Gastroesophageal sphincter (tissue), 4 donors: Measurements from ENCODE around the gene ZBTB22. TPM values are rescaled to one million over a fixed set of nuclear protein-coding genes. Genes with fewer than 3 reads are reported as not detected.
"Not testable (repeated sequence)": the region's sequence is repeated elsewhere in the genome, so short reads cannot be mapped to it uniquely, and the experiment has no call there.

Source experiments
- ATAC-seq: fragments of 150-250 bp; one replicate; pipeline ENCODE4 v1.9.1; 2016; ENCODE audit warnings: mild to moderate bottlenecking, moderate library complexity
- H3K27ac ChIP-seq, 4 donors: fragments of 200-600 bp; sonication (generic) in 3 of 4; 1 replicate in 3 of 4; 2 replicates in 1 of 4; pipeline ENCODE4 v1.5.1; 2016 to 2019
- H3K27me3 ChIP-seq: fragments of 200-600 bp; sonication (generic); one replicate; pipeline ENCODE4 v1.5.1; 2019
- H3K36me3 ChIP-seq, 2 donors: fragments of 200-600 bp; sonication (generic); one replicate each; pipeline ENCODE4 v1.5.1; 2019; ENCODE audit warnings: control low read depth in 1 of 2
- H3K4me1 ChIP-seq, 3 donors: fragments of 200-600 bp; sonication (generic); 1 replicate in 2 of 3; 2 replicates in 1 of 3; pipeline ENCODE4 v1.5.1; 2016 to 2019; ENCODE audit warnings: control low read depth in 2 of 3
- H3K4me3 ChIP-seq, 2 donors: fragments of 200-600 bp; sonication (generic); one replicate each; pipeline ENCODE4 v1.5.1; 2019; ENCODE audit warnings: mild to moderate bottlenecking in 1 of 2, moderate library complexity in 1 of 2
- H3K9me3 ChIP-seq, 3 donors: fragments of 200-600 bp; sonication (generic); one replicate each; pipeline ENCODE4 v1.5.1; 2017 to 2019; ENCODE audit warnings: control low read depth in 2 of 3
- CTCF ChIP-seq, 4 experiments: fragments of 200-600 bp in 2 of 4; fragments of 450-650 bp in 2 of 4; sonication (generic) in 1 of 4; IDR thresholded peaks; one replicate each; pipeline ENCODE4 v1.5.1; 2017 to 2019; ENCODE audit warnings: antibody characterized with exemption in 4 of 4, mild to moderate bottlenecking in 2 of 4, moderate library complexity in 2 of 4
- EP300 ChIP-seq: sonication (generic); formaldehyde crosslinking; IDR thresholded peaks from one replicate; pipeline ENCODE4 v1.6.1; 2017; ENCODE audit warnings: antibody characterized with exemption, mild to moderate bottlenecking
- POLR2A ChIP-seq, 2 donors: fragments of 450-650 bp; IDR thresholded peaks; one replicate each; pipeline ENCODE4 v1.6.1; 2017; ENCODE audit warnings: antibody characterized with exemption in 2 of 2, mild to moderate bottlenecking in 2 of 2, moderate library complexity in 1 of 2
- POLR2AphosphoS5 ChIP-seq: sonication (generic); formaldehyde crosslinking; IDR thresholded peaks from one replicate; pipeline ENCODE4 v1.6.1; 2017; ENCODE audit warnings: antibody characterized with exemption
- WGBS, 2 donors: methylation state at CpG; one replicate each; pipeline ENCODE4 v1.1.5; 2018; ENCODE audit warnings: low coverage in 1 of 2; 5-methylcytosine and 5-hydroxymethylcytosine counted together
- total RNA-seq, 4 donors: library from RNA; depleted of rRNA; stranded (reverse); fragments of >200 nt; gene quantifications; one replicate each; pipeline ENCODE4 v1.1.0, GENCODE V29; 2016

The ZBTB22 gene
- total RNA-seq, 4 donors from 2014 or later, result 19.3 to 20.9 (median 20.1) TPM

DNA sequence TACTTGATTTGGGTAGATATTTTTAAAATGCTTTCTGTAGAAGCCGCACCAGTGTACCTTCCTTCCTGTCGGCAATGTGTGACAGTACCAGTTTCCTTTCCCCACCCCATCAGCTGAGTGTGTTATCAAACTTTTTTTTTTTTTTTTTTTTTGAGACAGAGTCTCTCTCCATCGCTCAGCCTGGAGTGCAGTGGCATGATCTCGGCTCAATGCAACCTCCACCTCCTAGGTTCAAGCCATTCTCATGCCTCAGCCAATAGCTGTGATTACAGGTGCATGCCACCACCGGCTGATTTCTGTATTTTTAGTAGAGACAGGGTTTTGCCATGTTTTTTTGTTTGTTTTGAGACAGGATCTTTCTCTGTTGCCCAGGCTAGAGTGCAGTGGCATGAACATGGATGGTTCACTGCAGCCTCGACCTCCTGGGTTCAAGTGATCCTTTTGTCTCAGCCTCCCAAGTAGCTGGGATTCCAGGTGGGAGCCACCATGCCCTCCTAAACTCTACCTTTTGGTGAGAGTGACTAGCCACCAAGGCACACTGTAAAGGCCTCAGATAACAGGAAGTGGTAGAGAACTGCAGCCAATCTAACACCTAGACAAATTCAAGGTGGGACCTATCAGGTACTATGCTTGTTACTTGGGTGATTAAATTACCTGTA lies 26.5 kb upstream of the ZBTB22 start:
- H3K27ac ChIP-seq, result no peak overlapping the region
- H3K27me3 ChIP-seq, result no peaks in the 10 kb centered on the region
- peaks cover 0 to 13% (median 5%) of the 10 kb centered on the region in 3 donors for H3K4me1 ChIP-seq
- TF ChIP-seq POLR2AphosphoS5 (no peak), POLR2A (IDR thresholded peaks at IDR 0.05) (no peak), CTCF (IDR thresholded peaks at IDR 0.05) (no peak), EP300 (no peak)
- H3K9me3 ChIP-seq, result no peaks in the 10 kb centered on the region
- H3K36me3 ChIP-seq, result no peaks in the 10 kb centered on the region
- ATAC-seq, result no peak
- WGBS, 2 donors, result 71 to 76% methylated on average over 3 to 5 of the region's 6 CpGs
- H3K4me3 ChIP-seq, result no peak overlapping the region

- peaks cover 0 to 13% (median 5%) of the 10 kb centered on the region in 3 donors for H3K4me1 ChIP-seq
- H3K4me3 ChIP-seq, H3K9me3 ChIP-seq, H3K27ac ChIP-seq, ATAC-seq, H3K27me3 ChIP-seq, H3K36me3 ChIP-seq: not testable (repeated sequence)
- 89 to 96% methylated on average over 4 to 5 of the region's 7 CpGs for WGBS, 2 donors
Observed at GRCh38 chr6:33343606-33343952, 26.0 kb upstream of the ZBTB22 start.

DNA sequence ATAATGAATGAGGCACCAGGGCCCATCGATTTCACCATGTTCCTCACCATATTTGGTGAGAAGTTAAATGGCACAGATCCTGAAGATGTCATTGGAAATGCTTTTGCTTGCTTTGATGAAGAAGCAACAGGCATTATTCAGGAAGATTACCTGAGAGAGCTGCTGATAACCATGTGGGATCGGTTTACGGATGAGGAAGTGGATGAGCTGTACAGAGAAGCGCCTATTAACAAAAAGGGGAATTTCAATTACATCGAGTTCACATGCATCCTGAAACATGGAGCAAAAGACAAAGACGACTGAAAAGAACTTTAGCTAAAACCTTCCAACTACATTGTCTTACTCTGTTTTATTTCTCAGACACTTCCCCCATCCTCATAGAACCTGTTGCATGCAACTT lies 21.6 kb upstream of the ZBTB22 start:
- no peak for ATAC-seq
- no peaks in the 10 kb centered on the region for H3K4me1 ChIP-seq
- WGBS, 2 donors, result 81 to 85% methylated on average over 4 to 5 of the region's 6 CpGs

DNA sequence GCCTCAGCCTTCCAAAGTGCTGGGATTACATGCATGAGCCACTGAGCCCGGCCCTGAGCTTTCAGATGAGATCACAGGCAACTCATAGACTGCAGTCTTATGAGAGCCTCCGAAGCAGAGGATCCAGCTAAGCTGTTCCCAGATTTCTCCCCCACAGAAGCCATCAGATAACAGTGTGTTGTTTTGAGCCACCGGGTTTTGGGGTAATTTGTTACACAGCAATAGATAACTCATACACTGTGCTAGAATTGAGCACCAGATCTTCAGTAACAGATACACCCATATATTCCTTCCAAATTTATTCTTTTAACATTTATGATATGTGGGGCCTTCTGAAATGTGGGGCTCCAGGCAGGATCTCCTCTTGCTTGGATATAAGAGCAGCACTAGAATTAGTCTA lies 19.0 kb upstream of the ZBTB22 start:
- WGBS, 2 donors, result 57% methylated on average over 1 of the region's 3 CpGs; no CpG with 5 or more reads in 1 of the 2 donors
- no peak for ATAC-seq
- H3K9me3 ChIP-seq, result no peaks in the 10 kb centered on the region
- H3K4me3 ChIP-seq, result no peak overlapping the region
- TF ChIP-seq POLR2A (IDR thresholded peaks at IDR 0.05) (no peak), EP300 (no peak), CTCF (IDR thresholded peaks at IDR 0.05) (no peak), POLR2AphosphoS5 (no peak)
- no peaks in the 10 kb centered on the region for H3K4me1 ChIP-seq
- H3K27ac ChIP-seq, result no peak overlapping the region
- no peaks in the 10 kb centered on the region for H3K27me3 ChIP-seq
- H3K36me3 ChIP-seq, result no peaks in the 10 kb centered on the region

More for the DNA sequence above, 21.6 kb upstream of the ZBTB22 start:
- Histone ChIP-seq H3K9me3 (no peaks in the 10 kb centered on the region), H3K27ac (no peak overlapping the region), H3K4me3 (no peak overlapping the region), H3K36me3 (no peaks in the 10 kb centered on the region), H3K27me3 (no peaks in the 10 kb centered on the region)
- no peak for TF ChIP-seq EP300
- TF ChIP-seq CTCF (IDR thresholded peaks at IDR 0.05), result no peak
- no peak for TF ChIP-seq POLR2A (IDR thresholded peaks at IDR 0.05)
- TF ChIP-seq POLR2AphosphoS5, result no peak

DNA sequence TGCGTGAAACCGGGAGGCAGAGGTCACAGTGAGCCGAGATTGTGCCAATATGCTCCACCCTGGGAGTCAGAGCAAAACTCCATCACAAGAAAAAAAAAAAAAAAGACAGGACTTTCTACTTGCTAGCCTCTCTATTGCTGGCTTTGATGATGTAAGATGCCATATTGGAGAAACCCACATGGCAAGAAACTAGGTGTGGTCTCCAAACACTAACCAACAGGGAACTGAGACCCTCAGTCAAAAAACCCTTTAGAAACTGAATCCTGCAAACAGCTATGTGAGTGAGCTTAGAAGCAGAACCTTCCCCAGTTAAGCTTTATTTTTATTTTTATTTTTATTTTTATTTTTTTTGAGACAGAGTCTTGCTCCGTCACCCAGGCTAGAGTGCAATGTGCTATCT lies 18.4 kb upstream of the ZBTB22 start:
- WGBS, 2 donors, result 65 to 74% methylated on average over 3 to 4 of the region's 4 CpGs
- Histone ChIP-seq H3K9me3 (no peaks in the 10 kb centered on the region), H3K27ac (no peak overlapping the region), H3K36me3 (no peaks in the 10 kb centered on the region), H3K4me3 (no peak overlapping the region), H3K27me3 (no peaks in the 10 kb centered on the region), H3K4me1 (no peaks in the 10 kb centered on the region)
- ATAC-seq, result no peak
- TF ChIP-seq POLR2A (IDR thresholded peaks at IDR 0.05) (no peak), POLR2AphosphoS5 (no peak), CTCF (IDR thresholded peaks at IDR 0.05) (no peak), EP300 (no peak)
